HG02870 (cell line): ENCODE measurements around the gene C15orf39.
"Not testable (repeated sequence)": the region's sequence is repeated elsewhere in the genome, so short reads cannot be mapped to it uniquely, and the experiment has no call there.

Source experiments
- ATAC-seq: cut with Tn5 transposase; IDR thresholded peaks from one replicate; pipeline ENCODE4 v1.9.1; 2021; ENCODE audit warnings: mild to moderate bottlenecking, moderate library complexity; ENCODE audit not compliant: unreplicated experiment

C15orf39 gene

GRCh38 chr15:75209289-75209676 lies 7.6 kb downstream of the C15orf39 start:
- ATAC-seq = no peak

GRCh38 chr15:75210811-75211230 lies 9.1 kb downstream of the C15orf39 start:
- ATAC-seq = no peak

- no peak for ATAC-seq
Measured at GRCh38 chr15:75211436-75212199, 9.9 kb downstream of the C15orf39 start.

GRCh38 chr15:75212200-75212858 lies 10.6 kb downstream of the C15orf39 start:
- no peak for ATAC-seq

GRCh38 chr15:75213212-75213767 lies 11.6 kb downstream of the C15orf39 start:
- ATAC-seq = no peak

DNA sequence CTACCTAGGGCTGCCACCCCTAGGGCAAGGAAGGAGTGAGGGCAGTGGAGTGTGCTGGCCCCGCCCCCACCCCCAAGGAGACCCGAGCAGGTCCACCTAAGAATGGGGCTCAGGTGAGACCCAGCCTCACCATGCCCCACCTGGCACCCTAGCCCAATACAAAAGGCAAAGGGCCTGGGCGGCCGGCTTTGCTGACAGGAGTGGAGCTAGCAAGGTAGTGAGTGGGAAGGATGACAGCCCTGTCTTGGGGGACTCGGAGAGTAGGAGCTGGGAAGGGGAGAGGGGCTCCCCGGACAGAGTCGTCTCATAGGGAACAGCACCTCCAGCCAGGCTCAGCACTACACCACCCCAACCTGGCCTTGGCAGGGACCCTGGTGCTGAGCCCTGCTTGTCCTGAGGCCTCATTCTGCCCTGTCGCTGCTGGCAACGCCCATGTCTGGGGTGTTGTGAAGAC lies 12.1 kb downstream of the C15orf39 start:
- ATAC-seq = no peak

GRCh38 chr15:75214293-75215096 lies 12.8 kb downstream of the C15orf39 start:
- no peak for ATAC-seq

- ATAC-seq = no peak
Measured at GRCh38 chr15:75215107-75216004, 13.7 kb downstream of the C15orf39 start.

- ATAC-seq = no peak
Measured at GRCh38 chr15:75217012-75217411, 15.3 kb downstream of the C15orf39 start.

GRCh38 chr15:75217574-75217973 lies 15.9 kb downstream of the C15orf39 start:
- not testable (repeated sequence) for ATAC-seq

GRCh38 chr15:75219507-75219929 lies 17.8 kb downstream of the C15orf39 start:
- ATAC-seq = not testable (repeated sequence)

- ATAC-seq = no peak
Measured at GRCh38 chr15:75223688-75224087, 22.0 kb downstream of the C15orf39 start.

DNA sequence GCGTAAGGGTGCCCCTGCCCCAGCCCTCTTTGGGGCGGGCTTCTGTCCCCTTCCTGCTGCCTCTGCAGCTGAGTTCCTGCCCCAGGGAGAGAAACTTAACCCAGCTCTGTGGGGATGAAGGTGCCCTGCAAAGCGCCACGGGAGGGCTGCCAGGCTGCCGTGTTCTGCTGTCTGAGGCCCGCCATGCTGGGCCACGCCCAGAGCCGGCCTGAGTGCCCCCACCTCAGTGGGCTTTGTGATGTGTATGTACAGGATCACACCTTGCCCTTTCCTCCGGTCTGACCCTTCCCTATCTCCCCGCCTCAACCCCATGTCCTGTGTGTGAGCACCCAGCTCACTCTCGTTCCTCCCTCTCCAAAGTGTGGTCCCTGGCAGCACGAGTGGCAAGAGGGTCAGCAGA lies 22.6 kb downstream of the C15orf39 start:
- no peak for ATAC-seq

DNA sequence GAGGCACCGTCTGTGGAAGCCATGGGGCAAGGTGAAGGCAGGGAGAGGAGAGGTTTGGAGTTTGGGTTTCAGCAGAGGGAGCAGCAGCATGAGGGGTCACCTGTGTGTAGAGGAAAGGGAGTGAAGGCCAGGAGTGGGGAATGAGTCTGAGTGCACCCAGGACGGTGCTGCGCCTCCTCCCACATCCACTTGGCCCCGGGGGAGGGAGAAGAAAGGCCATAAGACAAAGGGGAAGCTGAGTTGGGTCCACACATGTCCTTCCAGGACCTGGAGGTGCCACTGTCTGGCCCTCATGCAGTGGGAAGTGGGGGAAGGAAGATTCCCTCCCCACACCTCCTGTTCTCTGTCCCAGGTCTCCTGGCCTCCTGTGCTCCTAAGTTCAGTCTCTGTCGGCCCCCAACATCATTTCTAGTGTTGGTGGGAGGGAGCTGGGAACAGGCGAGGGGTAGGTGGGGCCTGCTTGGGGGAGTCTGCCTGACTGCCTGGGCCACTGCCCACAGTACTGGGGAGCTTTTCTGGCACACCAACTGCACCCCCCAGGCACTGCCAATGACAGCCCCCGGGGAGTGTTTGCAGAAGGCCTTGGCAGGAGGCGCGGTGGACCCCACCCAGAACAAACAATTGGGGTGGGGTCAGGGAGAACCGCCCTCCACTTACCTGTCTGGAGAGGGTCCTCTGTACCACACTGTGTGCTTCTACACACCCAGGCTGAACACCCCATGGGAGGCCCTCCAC lies 23.6 kb downstream of the C15orf39 start:
- ATAC-seq = not testable (repeated sequence)

DNA sequence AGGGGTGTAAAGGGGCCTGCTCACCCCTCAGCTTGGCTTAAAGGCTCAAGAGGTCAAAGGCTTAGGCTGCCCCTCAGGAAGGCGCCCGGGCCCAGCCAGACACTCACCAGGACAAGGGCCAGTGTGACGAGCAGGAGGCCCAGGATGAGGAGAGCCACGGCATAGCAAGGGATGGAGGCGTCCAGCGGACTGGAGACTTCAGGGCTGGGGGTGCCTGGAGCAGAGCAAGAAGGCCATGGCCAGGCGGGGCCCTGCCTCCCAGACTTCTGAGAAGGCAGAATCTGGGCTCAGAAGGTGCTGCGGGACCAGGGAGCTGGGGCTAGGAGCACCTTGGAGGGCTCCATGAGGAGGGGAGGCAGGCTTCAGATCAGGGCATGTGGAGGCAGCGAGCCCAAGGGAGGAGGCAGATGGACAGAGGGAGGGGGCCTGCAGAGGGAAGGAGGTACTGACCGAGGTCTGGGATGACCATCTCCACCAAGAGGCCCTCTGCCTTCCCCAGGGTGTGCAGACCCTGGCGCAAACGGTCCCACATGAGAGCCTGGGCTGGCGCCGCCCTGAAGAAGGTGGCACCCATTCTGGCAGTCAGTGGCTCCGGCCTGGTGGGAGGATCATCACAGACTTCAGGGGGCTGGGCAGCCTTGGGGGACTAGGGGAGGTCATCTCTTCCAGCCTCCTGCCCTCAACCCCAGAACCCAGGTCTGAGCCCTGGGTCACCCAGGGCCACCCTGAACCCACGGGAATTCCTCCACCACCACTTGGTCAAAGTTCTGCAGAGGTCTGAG lies 24.5 kb downstream of the C15orf39 start:
- ATAC-seq = no peak

DNA sequence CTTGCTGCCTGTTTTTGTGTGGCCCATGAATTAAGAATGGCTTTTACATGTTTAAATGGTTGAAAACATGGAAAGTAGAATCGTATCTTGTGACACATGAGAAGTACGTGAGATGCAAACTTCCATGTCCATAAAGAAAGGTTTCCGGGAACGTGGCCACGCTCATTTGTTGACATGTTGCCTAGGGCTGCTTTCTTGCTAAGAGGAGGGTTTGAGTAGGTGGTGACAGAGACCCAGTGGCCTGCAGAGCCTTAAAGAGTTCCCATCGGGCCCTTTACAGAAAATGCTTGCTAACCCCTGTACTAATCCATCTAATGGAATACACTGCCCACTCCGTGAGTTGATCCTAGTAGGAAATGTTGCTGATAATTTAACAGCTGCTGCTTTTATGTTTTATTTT lies 25.4 kb downstream of the C15orf39 start:
- not testable (repeated sequence) for ATAC-seq

DNA sequence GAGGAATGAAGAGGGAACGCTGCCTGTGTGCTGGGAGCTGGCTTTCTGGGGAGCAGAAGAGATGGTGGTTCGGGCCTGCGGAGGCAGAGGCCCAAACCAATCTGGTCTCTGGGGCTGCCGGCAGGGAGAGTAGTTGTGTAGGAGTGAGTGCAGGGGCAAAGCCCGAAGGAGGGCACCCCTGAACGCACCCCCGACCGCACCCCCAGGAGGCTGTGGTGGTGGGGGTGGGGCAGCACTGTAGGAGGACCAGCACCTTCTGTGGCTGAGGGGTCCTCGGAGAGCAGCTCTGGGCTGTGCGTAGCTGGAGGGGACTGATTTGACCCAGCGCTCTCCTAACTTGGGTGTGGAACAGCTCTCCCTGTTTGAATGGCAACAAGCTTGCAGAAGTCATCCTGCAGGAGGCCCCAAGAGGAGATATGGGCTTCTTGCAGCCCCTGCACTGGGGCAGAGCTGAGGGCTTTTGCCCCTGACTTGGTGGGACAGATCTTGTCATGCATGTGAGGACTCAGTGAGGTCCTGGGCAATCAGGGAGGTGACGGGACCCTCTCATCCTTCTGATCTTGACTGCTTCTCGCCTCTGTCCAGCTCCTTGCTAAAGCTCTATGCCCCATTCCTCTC lies 26.1 kb downstream of the C15orf39 start:
- ATAC-seq = no peak

DNA sequence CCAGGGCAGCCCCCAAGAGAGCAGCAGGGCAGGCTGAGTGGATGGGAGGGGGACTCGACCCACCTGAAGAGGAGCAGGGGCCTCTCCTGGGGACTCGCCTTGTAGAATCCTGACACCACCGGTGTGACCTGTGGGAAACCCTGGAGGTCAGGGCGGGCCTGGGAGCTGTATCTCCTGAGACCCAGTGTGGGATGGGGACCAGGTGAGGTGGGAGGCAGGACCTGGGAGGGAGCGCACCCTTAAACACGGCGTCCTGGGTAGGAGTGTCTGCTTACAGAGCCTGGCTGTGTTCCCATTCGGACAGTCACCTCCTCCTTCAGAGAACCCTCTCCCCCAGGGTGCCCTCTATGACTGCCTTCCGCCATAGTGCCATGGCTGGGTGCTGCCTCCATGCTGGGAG lies 27.1 kb downstream of the C15orf39 start:
- ATAC-seq = no peak
